Renal pelvis (tissue), 4 donors: ENCODE results near the gene KCNG2. TPM values are rescaled to one million over a fixed set of nuclear protein-coding genes. Genes with fewer than 3 reads are reported as not detected.

Experiments used
- DNase-seq: peaks from one replicate; pipeline ENCODE4 v3.0.0-alpha.2; 2013
- polyA plus RNA-seq, 3 donors: library from polyadenylated mRNA; unstranded; fragments of 120-200 nt; gene quantifications; one replicate each; pipeline ENCODE4 v1.2.1, GENCODE V29; 2013; ENCODE audit not compliant: insufficient read length in 3 of 3

KCNG2 gene
- polyA plus RNA-seq, 3 donors: 0.33 to 0.71 (median 0.39) TPM

- DNase-seq: no peak
Measured at GRCh38 chr18:79819064-79819967, 21.6 kb downstream of the KCNG2 start.

DNA sequence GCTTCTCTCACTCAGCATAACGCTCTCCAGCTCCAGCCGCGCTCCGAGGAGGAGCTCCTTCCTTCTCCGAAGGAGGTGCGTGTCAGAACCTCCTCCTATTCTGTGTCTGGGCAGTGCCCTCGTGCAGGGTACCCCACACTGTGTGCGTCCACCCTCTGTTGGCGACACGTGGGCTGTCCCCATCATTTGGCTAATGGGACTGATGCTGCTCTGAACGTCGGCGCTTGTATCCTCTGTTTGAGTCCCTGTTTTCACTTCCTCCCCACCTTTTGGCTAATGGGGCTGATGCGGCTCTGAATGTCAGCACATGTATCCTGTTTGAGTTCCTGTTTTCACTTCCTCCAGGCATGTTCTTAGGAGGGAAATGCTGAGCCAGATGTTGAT is 22.2 kb downstream of the KCNG2 start:
- DNase-seq: no peak

DNA sequence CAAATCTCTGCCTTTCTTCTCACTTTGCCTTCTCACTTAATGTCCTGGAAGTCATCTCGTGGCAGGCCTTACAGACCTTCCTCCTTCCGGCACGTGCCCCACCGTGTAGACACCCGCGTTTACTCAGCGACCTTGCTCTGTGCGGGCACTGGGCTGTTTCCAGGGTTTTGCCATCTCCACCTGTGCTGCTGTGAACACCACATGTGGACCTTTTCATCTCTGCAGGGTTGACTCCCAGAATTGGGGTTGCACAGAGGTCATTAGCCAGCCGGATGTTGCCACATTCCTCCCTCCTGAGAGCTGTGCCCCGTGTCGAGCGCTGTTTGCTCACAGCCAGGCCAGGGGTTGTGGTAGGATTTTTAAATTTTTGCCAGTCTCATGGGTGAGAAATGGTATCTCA is 25.4 kb downstream of the KCNG2 start:
- DNase-seq: no peak

DNA sequence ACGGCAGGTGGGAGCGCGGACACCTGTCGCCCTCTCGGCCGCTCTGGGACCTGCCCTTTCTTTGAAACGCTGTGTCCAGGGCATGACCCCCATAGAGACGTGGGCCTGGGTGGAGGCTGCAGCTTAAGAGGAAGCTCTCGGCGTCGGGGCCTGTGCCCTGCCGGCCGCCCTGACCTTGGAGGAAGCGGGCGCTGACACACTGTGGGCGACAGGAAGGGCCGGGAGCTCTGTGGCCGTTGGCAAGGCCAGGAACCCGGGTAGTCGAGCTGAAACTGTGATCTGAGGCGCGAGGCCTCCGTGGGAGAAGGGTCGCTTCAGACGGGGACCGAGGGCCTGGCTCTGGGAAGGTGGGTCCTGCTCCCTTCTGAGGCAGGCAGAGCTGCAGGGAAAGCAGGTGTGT is 28.2 kb downstream of the KCNG2 start:
- DNase-seq: no peak

GRCh38 chr18:79826966-79827365 is 29.2 kb downstream of the KCNG2 start:
- DNase-seq: no peak

DNA sequence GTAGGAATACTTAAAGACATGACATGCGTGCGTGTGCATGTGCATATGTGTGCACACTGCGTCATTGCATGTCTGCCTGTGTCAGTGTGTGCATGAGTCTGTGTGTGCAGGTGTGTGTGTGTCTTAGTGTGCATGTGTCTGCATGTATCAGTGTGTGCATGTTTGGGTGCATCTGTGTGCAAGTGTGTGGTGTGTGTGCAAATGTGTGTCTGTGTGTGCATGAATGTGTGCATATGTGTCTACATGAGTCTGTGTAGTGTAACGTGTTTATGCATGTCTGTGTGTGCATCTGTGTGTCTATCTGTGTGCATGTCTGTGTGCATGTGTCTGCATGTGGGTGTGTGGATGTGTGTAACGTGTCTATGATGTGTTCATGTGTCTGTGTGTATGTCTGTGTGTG is 30.5 kb downstream of the KCNG2 start:
- DNase-seq: no peak

DNA sequence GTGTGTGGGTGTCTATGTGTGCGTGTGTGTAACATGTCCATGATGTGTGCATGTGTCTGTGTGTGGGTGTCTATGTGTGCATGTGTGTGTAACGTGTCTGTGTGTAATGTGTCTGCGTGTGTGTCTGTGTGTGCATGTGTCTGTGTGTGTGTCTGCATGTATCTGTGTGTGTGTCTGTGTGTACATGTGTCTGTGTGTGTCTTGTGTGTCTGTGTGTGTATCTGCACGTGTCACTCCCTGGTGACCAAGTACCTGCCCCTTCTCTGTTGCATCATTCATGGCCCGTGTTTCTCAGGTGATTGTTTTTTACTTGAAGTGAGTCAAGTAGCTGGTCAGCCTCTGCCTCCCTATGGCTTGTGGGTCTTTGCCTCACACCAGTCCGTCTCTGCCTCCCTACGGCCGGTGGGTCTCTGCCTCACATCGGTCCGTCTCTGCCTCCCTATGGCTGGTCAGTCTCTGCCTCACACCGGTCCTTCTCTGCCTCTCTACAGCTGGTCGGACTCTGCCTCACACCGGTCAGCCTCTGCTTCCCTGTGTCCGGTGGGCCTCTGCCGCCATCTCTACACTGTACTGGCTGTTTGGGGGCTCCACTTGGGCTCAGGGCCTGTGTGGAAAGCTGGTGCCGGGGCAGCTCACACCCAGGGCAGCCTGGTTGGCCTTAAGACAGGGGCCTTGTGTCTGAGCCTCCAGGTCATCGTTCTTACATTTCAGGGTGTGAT is 31.6 kb downstream of the KCNG2 start:
- no peak for DNase-seq

- no peak for DNase-seq
Measured at GRCh38 chr18:79832169-79832568, 34.4 kb downstream of the KCNG2 start.

GRCh38 chr18:79834834-79835233 is 37.1 kb downstream of the KCNG2 start:
- no peak for DNase-seq

GRCh38 chr18:79841936-79842335 is 44.2 kb downstream of the KCNG2 start:
- DNase-seq: no peak

DNA sequence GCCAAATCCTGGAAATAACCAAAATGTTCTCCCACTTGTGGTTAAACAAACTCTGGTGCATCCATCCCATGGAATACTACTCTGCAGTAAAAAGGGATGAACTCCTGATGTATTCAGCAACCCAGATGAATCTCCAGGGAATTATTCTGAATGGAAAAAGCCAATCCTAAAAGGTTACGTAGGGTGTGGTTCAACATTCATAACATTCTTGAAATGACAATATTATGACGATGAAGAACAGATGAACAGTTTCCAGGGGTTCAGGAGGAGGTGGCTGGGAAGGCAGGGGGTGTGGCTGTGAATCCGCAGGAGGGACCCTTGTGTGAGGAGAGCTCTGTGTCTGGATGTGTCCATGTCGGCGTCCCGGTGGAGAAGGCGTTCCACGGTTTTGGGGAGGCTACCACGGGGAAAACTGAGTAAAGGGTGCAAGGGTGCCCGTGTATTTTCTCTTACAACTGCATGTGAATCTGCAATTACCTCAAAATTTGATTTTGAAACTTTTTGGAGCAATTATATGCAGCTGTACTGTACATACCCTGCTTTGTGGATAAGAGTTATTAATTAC is 47.3 kb downstream of the KCNG2 start:
- no peak for DNase-seq

DNA sequence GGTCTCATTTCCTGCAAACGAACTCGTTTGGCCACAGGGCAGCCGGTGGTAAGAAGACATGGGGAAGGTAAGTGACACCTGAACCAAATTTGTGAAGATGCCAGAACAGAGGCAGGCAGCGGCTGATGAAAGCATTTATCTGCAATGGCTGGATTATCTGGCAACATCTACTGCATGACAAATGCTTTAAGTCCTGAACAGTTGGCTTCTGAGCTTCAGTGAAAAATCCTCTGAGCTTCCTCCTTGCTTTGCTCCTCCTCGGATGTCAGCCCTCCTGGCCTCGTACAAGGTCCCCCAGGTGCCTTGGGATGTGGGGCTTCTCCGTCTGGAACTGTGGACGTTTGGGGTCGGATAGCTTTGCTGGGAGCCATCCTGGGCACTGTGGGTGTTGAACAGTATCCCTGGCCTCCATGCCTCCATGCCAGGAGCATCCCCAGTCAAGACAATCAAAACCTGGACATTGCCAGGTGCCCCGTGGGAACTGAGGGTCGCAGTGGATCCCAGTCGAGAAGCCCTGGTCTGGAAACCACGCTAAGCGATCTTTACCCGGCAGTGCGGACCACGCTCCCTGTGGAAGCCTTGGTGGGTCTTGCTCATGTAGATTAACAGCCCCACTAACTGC is 49.3 kb downstream of the KCNG2 start:
- no peak for DNase-seq

- DNase-seq: no peak
Measured at GRCh38 chr18:79847606-79848293, 50.0 kb downstream of the KCNG2 start.

- DNase-seq: no peak
Measured at GRCh38 chr18:79848294-79848578, 50.5 kb downstream of the KCNG2 start.

DNA sequence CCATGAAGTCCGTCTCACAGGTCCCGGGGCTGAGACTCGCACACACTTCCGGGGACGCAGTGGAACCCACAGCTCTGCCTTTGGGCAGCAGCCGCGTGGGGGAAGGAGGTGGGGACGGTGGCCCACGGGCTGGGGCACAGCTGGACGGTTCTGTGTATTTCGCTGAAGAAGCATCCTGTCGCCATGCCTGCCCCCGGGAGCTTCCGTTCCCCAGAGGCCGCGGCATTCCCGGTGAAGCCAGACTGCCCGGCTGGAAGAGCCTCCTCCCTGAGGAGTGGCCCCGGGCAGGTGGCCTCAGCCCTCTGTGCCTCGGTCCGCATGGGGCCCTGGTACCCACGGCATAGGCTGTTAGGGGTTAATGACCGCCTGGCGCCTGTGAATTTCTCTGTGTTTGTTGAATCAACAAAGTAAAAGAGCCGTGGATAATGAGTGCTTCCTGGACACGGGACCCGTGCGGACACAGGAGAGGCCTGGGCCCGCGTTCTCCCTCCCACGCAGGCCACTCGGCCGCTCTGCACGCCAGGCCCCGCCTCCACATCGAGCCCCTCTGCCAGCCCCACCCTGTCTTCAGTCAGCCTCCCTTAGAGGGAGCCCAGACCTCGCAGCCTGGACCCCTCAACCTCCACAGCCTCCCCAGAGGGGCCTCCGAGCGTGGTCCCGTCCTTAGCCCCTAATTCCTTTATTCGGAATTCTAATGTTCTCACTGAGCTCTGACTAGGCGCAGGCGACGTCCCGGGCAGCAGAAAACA is 51.0 kb downstream of the KCNG2 start:
- DNase-seq: no peak

GRCh38 chr18:79849328-79850207 is 51.8 kb downstream of the KCNG2 start:
- no peak for DNase-seq

GRCh38 chr18:79850731-79851130 is 53.0 kb downstream of the KCNG2 start:
- DNase-seq: no peak

GRCh38 chr18:79851489-79851888 is 53.8 kb downstream of the KCNG2 start:
- DNase-seq: no peak

DNA sequence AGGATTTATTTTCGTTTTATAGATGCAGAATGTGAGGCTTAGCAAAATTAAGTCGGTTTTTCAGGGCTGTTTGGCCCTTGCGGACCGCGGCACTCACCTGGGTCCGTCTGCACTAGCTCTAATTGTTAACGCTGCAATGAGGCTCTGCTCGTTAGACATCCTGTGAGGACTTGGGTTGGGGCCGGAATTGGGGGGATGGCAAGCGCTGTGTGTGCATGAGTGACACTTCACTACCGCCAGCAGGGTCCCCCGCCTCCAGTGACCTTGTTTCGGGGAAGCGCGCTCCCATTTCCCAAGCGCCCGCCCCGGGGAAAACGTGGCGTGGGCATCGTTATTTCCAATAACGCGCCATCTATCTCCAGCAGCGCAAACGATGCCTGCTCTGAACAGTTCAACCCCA is 54.2 kb downstream of the KCNG2 start:
- no peak for DNase-seq

DNA sequence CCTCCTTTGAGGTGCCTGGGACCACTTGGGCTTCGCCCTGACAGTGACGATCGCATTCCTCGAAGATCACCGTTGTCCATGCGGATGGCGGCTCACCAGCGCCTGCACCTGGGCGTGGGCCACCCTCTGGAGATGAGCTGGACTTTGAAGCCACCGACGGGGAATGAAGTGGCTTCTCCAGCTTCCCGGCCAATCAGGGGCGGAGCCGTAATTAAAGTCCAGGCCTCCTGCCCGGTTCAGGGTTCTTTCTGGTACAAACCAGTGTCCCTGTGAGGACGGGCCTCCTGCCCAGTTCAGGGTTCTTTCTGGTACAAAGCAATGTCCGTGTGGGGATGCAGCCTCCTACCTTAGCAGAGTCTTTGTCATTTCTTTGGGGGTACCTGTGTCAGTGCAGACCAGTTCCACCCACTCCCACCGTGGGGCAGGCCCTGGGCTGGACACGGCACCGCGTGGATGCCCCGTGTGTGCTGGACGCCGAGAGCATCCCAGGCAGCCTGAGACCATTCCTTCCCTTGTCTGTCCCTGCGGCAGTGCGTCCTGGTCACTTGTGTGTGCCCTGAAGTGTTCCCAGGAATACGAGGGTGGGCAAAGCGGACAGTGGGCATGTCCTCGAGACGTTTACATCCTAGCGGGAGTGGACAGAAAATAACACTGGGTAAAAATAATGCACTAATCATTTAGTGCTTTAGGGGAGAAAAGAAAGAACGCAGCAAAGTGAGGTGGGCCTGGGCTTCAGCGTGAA is 55.0 kb downstream of the KCNG2 start:
- DNase-seq: no peak
